ENCODE results near the gene SKOR2. TPM values are rescaled to one million over a fixed set of nuclear protein-coding genes. Genes with fewer than 3 reads are reported as not detected.

SKOR2 gene
- total RNA-seq, 2 experiments from 2014 or later = not detected

DNA sequence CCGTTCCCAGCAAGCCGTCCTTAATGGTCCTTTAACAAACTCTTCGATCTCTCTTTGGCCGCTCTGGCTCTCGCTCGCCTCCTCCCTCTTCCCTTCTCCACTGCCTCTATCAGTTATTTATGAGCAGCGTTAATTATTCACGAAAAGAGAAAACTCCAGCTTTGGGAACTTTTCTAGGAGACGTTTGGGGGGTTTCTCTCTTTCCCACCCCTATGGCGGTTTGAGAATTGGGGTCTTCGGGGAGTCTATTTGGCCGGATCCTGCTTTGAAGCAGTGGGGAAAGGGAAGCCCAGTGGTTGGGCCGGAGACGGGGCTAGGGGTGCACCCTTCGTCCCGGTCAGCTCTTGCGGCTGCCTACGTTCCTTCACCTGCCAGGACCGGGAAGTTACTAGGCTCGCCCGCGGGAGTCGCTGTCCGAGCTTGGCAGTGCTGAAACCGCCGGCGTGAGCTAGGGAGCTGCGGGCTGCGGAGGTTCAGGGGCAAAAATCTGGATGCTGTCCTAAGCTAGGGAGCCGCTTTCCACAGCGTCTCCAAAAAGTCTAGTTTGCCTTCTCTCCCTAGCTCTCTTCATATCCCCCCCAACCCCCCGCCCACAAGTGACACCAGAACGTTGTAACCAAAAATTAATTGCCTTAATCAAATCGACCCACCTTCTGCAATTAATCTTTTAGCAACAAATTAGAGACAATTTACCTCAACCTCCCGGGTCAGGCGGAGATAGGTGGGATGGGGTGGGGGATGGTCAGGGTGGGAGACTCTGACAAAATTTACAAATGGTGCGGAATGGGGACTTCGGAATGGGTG, 8.9 kb upstream of the SKOR2 start:
- POLR2A ChIA-PET = no interaction called here
- peaks cover 8% of the 10 kb centered on the region for H3K4me1 Mint-ChIP-seq (ENCODE audit: low read depth)
- no peak overlapping the region for H3K27ac Mint-ChIP-seq
- Histone ChIP-seq H3K4me3 (ENCODE audit: low read length) (no peak overlapping the region), H3K27ac (ENCODE audit: low read depth in 1 of 2, low read length in 2 of 2) (no peak overlapping the region), H3K36me3 (ENCODE audit: insufficient read depth, low read length) (no peaks in the 10 kb centered on the region), H3K27me3 (ENCODE audit: control insufficient read depth in 1 of 2, insufficient read depth in 2 of 2, low read length in 2 of 2) (peaks cover 73 to 79% of the 10 kb centered on the region in 2 experiments), H3K9me3 (ENCODE audit: control insufficient read depth in 1 of 2, insufficient read depth in 1 of 2, low read length in 2 of 2) (peaks cover 0 to 43% of the 10 kb centered on the region in 2 experiments), H3K4me1 (ENCODE audit: insufficient read depth, low read length) (peaks cover 4% of the 10 kb centered on the region)
- CTCF ChIA-PET = no interaction called here
- ATAC-seq (ENCODE audit: poor library complexity) = no peak
- no peak overlapping the region for H3K4me3 Mint-ChIP-seq
- peaks cover 89% of the 10 kb centered on the region for H3K27me3 Mint-ChIP-seq
- no peak for DNase-seq
- H3K36me3 Mint-ChIP-seq (ENCODE audit: low read depth) = no peaks in the 10 kb centered on the region
- H3K9me3 Mint-ChIP-seq = no peaks in the 10 kb centered on the region
- TF ChIP-seq, protein P1, sequence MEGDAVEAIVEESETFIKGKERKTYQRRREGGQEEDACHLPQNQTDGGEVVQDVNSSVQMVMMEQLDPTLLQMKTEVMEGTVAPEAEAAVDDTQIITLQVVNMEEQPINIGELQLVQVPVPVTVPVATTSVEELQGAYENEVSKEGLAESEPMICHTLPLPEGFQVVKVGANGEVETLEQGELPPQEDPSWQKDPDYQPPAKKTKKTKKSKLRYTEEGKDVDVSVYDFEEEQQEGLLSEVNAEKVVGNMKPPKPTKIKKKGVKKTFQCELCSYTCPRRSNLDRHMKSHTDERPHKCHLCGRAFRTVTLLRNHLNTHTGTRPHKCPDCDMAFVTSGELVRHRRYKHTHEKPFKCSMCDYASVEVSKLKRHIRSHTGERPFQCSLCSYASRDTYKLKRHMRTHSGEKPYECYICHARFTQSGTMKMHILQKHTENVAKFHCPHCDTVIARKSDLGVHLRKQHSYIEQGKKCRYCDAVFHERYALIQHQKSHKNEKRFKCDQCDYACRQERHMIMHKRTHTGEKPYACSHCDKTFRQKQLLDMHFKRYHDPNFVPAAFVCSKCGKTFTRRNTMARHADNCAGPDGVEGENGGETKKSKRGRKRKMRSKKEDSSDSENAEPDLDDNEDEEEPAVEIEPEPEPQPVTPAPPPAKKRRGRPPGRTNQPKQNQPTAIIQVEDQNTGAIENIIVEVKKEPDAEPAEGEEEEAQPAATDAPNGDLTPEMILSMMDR (IDR thresholded peaks at IDR 0.05) = no peak
- intact Hi-C loops (cut with DNase I, micrococcal nuclease) = no loop called here

DNA sequence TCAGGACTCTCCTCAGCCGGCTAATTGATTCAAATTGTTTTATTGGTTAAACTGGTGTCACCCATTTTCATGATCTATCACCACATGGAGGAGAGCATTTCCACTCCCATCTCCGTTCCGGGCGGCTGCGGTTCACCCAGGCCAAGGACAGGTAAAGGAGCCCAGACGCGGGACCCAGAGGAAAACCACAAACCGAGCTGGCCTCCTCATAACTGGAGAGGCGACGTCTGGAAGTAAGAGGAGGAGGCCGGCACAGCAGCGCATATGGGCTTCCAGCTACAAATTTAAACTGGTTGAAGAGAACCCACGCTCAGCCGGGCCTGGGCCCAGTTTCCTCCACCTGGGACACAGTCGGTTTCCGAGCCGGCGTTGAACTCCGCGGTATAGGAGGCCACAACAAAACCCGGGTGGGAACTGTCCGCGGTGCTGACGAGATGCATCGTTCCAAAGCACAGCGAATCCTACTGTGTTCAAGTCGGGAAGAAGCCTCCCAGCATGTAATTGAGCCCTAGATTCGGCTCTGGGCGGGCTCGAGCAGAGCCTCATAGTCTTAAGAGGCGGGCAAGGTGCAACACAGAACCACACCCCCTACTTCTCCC, 3.0 kb upstream of the SKOR2 start:
- Mint-ChIP-seq H3K9me3 (no peaks in the 10 kb centered on the region), H3K4me3 (no peak overlapping the region), H3K27me3 (peaks cover 96% of the 10 kb centered on the region), H3K36me3 (ENCODE audit: low read depth) (no peaks in the 10 kb centered on the region), H3K4me1 (ENCODE audit: low read depth) (peaks cover 6% of the 10 kb centered on the region), H3K27ac (no peak overlapping the region)
- no peak overlapping the region for H3K4me3 ChIP-seq (ENCODE audit: low read length)
- intact Hi-C loops (cut with DNase I, micrococcal nuclease) = no loop called here
- ChIA-PET CTCF (no interaction called here), POLR2A (no interaction called here)
- no peaks in the 10 kb centered on the region for H3K36me3 ChIP-seq (ENCODE audit: insufficient read depth, low read length)
- DNase-seq (peak in 2 of 14 experiments; percentile 7 to 20), ATAC-seq (ENCODE audit: poor library complexity) (no peak)
- TF ChIP-seq, protein P1 (IDR thresholded peaks at IDR 0.05) = no peak
- H3K9me3 ChIP-seq (ENCODE audit: control insufficient read depth in 1 of 2, insufficient read depth in 1 of 2, low read length in 2 of 2) = peaks cover 7 to 18% of the 10 kb centered on the region in 2 experiments
- H3K27me3 ChIP-seq (ENCODE audit: control insufficient read depth in 1 of 2, insufficient read depth in 2 of 2, low read length in 2 of 2) = peaks cover 77 to 82% of the 10 kb centered on the region in 2 experiments
- no peak overlapping the region for H3K27ac ChIP-seq (ENCODE audit: low read depth in 1 of 2, low read length in 2 of 2)
- H3K4me1 ChIP-seq (ENCODE audit: insufficient read depth, low read length) = no peaks in the 10 kb centered on the region

DNA sequence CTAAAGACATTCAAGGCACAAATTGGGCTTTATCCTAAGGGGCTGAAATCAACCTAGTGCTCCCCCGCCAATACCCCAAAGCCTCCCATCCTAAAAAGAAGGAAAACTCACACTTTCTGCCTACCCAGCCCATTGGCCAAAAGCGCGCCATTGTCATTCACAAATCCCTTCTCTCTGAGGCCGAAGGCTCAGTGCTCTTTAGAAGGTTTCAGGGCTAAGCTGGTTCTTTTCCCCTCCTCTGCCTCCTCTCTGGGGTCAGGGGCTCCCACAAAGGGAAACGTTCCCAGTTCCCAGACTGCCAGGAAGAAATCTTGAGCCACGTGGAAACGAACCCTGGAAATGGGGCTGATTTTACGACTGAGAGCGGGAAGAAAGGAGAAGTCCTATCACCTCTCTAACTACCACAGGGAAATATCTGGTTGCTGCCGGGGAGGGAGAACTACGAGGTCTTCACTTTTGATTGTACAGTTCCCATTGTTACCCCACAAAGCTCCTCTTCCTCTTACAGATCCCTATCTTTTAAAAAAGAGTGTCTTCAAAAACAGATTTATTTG, 1.7 kb upstream of the SKOR2 start:
- H3K9me3 ChIP-seq (ENCODE audit: control insufficient read depth in 1 of 2, insufficient read depth in 1 of 2, low read length in 2 of 2) = peaks cover 7 to 28% of the 10 kb centered on the region in 2 experiments
- H3K4me3 Mint-ChIP-seq = no peak overlapping the region
- DNase-seq (no peak), ATAC-seq (ENCODE audit: poor library complexity) (no peak)
- peaks cover 75 to 82% of the 10 kb centered on the region in 2 experiments for H3K27me3 ChIP-seq (ENCODE audit: control insufficient read depth in 1 of 2, insufficient read depth in 2 of 2, low read length in 2 of 2)
- no peaks in the 10 kb centered on the region for H3K9me3 Mint-ChIP-seq
- no peak overlapping the region for H3K4me3 ChIP-seq (ENCODE audit: low read length)
- H3K36me3 Mint-ChIP-seq (ENCODE audit: low read depth) = no peaks in the 10 kb centered on the region
- TF ChIP-seq, protein P1 (IDR thresholded peaks at IDR 0.05) = no peak
- ChIA-PET POLR2A (no interaction called here), CTCF (no interaction called here)
- no peak overlapping the region for H3K27ac Mint-ChIP-seq
- H3K27me3 Mint-ChIP-seq = peaks cover 96% of the 10 kb centered on the region
- H3K4me1 Mint-ChIP-seq (ENCODE audit: low read depth) = peaks cover 6% of the 10 kb centered on the region
- no peaks in the 10 kb centered on the region for H3K4me1 ChIP-seq (ENCODE audit: insufficient read depth, low read length)
- intact Hi-C loops (cut with DNase I, micrococcal nuclease) = no loop called here
- H3K36me3 ChIP-seq (ENCODE audit: insufficient read depth, low read length) = no peaks in the 10 kb centered on the region
- H3K27ac ChIP-seq (ENCODE audit: low read depth in 1 of 2, low read length in 2 of 2) = no peak overlapping the region

Measured in CD4-positive, alpha-beta T cell (primary cell).